ENCODE data around the gene SLC44A1.

Gene SLC44A1

GRCh38 chr9:105306351-105307140, 62.1 kb downstream of the SLC44A1 start:
- DNase-seq, result no peak

- no peak for DNase-seq
Observed at GRCh38 chr9:105307591-105308130, 63.2 kb downstream of the SLC44A1 start.

- DNase-seq, result no peak
Observed at GRCh38 chr9:105308461-105309341, 64.2 kb downstream of the SLC44A1 start.

DNA sequence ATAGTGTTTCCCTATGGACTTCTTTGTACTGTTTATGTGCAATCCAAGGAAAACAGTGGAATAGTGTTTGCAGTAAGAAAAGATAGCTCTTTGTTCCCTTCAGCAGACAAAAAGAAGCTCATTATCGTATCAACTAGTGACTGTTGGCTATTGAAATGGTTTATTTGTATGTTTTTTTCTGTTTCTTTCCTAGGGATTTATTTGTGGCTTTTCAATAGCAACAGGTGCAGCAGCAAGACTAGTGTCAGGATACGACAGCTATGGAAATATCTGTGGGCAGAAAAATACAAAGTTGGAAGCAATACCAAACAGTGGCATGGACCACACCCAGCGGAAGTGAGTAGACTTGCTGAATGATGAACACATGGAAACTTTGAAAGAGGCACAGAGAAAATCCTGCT, 65.1 kb downstream of the SLC44A1 start:
- DNase-seq, result no peak

DNA sequence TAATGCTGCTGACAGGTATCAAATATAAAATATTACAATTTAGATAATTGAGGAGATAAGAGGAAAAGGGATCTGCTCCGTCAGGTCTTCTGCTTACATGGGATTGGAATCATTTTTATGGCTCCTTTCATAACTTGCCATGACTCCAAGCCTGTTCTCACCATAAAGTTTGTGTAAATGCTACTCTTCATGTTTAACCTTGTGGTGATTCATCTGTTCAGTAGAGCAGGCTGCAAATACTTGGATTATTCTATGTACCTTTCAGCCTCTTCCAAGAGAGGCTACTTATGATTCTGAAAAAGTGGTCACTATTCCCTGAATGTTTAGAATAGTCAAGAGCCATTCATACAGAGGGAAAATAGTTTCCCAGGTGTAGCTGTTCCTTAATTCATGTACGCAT, 66.9 kb downstream of the SLC44A1 start:
- no peak for DNase-seq

DNA sequence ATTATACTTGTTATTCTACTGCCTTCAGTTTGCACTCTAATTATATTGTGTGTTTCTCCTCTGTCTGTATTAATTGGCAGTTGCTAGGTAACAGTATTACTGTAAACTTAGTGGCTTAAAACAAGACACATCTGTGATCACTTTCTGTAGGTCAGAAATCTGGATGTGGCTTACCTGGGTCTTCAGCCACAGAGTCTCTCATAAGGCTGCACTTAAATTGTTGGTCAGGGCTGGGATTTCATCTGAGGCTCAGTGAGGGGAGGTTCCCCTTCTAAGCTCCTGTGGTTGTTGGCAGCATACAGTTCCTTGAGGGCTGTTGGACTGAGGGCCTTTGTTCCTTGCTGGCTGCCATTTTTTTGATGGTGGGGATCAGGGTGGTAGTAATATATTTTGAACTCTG, 68.8 kb downstream of the SLC44A1 start:
- DNase-seq, result no peak

DNA sequence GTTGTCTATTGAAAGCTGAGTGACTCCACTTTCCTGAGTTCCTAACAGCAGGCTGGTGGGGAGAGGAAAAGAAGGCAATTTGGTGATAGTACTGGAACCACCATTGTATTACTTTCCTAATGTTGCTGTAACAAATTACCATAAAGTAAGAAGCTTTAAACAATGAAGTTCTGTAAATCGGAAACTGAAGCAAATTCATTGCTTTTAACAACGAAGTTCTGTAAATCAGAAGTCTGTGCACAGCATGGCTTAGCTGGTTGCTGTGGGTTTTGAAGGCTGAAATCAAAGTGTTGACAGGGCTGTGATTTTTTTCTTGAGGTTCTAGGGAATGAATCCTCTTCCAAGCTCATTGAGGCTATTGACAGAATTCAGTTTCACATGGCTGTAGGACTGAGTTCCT, 72.3 kb downstream of the SLC44A1 start:
- no peak for DNase-seq

DNA sequence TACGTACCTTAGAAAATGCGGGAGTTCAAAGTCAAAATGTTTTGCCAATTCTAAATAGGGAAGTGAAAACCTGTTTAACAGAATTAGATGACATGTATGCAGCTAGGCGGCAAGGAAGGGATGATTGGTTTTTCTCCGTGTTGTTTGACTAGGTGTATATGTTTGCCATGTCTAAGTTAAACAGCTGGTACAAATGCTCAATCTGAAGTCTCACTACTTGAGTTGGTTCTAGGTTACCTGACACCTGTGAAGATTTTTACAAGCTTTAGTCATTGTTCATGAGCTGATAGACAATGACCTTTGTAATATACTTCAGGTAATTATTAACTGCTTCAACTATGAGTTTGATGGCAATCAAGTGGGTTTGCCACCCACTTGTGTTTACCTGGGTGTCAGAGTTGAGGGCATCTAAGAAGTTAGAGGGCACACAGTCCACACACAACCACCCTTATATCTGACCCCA, 74.3 kb downstream of the SLC44A1 start:
- DNase-seq, result no peak

GRCh38 chr9:105319202-105319813, 74.9 kb downstream of the SLC44A1 start:
- no peak for DNase-seq

DNA sequence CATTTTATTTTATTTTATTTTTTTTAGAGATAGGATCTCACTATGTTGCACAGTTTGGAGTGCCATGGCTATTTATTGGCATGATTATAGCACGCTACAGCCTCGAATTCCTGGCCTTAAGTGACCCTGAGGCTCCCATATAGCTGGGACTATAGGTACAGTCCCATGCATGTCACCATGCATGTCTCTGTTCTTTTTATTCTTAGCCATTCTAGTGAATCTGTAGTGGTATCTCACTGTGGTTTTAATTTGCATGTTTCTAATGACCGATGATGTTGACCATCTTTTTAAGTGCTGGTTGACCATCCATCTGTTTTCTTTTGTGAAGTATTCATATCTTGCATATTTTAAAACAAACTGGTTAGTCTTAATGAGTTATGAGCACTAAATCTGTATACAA, 76.1 kb downstream of the SLC44A1 start:
- no peak for DNase-seq

DNA sequence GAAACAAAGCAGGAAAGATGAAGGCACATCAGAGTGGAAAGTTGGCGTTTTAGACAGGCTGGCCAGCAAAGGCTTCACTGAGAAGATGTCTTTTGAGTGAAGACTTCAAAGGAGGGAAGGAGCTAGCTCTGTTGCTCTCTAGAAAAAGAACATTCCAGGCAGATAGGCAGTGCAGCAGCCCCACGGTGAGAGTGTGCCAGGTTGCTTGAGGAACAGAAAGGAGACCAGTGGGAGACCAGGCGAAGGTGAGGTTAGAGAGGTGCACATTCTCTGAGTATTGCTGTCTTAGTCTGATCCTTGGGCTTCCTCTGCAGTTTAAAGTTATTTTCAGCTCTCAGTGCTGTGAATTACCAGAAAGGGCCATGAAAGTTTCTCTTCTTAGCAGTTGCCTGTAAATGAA, 83.8 kb downstream of the SLC44A1 start:
- no peak for DNase-seq

GRCh38 chr9:105328872-105329718, 84.6 kb downstream of the SLC44A1 start:
- DNase-seq, result no peak

DNA sequence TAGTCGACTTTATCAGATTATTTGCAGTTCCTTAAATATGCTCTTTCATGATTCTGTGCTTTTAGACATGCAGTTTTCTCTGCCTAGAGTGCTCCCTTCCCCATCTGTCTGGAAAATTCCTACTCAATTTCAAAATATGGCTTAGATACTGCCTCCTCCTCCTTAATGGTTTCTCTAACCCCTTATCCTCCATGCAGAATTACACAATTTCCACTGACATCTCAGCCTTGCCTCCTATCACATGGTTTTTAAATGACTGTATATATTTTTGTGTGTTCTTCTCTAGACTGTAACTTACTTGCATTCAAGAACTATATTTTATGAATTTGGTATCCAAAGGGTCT, 85.2 kb downstream of the SLC44A1 start:
- no peak for DNase-seq

- DNase-seq, result no peak
Observed at GRCh38 chr9:105330201-105330600, 85.8 kb downstream of the SLC44A1 start.

- DNase-seq, result no peak
Observed at GRCh38 chr9:105330755-105331154, 86.3 kb downstream of the SLC44A1 start.

DNA sequence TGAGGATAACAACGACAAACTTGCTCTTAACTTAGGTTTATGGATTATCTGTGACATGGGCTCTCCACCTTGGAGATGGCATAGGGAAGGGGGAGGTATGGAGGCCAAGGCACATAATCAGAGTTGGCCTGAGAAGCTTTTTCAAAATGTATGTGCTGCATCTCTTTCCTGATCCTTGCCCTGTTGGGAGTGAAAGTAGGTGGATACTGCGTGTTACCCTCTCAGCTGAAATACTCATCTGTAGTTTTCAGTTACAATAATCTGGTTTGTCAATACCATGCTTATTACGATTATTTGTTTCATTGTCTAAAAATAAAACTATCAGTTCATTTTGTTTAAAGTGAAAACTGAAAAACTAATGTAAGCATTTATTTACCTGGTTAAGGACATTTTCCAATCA, 86.7 kb downstream of the SLC44A1 start:
- DNase-seq, result no peak

DNA sequence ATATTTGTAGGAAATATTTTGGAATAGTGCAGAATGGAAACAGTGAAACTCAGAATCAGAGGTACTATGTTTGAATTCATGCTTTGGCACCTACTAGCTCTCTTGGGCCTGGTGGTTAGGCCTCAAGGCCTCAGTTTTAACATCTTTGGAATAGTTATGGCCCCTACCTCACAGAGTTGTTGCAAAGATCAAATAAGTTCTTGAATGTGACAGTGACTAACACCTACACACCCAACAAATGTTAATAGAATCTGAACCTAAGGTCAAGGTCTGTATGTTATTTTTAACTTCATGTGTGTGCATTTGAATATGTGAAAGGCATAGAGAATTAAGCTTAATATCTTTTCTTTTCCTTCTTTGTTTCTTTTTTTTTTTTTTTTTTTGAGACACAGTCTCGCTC, 87.3 kb downstream of the SLC44A1 start:
- DNase-seq, result no peak

GRCh38 chr9:105332471-105332870, 88.0 kb downstream of the SLC44A1 start:
- no peak for DNase-seq

GRCh38 chr9:105333076-105333475, 88.6 kb downstream of the SLC44A1 start:
- no peak for DNase-seq

DNA sequence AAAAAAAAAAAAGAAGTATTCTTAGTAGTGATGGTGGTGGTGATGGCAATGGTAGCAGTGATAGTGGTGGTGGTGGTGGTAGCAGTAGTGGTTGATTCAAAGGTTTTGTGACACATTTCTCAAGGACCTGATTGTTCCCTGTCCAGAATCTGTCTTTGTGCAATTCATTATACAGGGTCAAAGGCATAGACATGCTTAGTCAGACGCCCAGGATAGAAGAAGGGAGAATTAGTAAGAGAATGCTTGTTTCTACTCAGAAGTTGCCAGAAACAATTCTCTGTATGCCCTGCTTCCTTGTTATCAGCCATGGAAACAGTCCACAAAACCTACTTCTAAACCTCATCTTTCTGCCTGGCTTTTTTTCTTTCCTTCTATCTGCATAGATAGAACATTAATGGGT, 89.4 kb downstream of the SLC44A1 start:
- DNase-seq, result no peak

GRCh38 chr9:105338308-105338707, 93.9 kb downstream of the SLC44A1 start:
- no peak for DNase-seq

DNA sequence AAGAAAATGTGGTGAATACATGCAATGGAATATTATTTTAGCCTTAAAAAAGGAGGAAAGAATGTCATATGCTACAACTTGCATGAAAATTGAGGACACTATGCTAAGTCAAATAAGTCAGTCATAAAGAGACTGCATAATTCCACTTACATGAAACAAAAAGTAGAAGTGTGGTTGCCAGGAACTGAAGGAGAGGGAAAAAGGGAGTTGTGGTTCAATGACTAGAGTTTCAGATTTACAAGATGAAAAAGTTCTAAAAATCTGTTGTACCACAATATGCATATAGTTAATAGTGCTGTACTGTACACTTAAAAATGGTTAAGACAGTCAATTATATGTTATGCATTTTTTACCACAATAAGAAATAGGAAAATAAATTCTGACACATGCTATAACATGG, 95.4 kb downstream of the SLC44A1 start:
- DNase-seq, result no peak

All from activated CD4-positive, alpha-beta T cell treated with anti-CD3 and anti-CD28 coated beads, Interleukin-2, Interleukin-6, amounts not matched to agents 100 ng/mL and 50 ng/mL, durations not matched to agents 16 hours and 8 hours (primary cell).